Cardiac muscle cell (in vitro differentiated cells and primary cell): ENCODE data around the gene HDAC4. TPM values are rescaled to one million over a fixed set of nuclear protein-coding genes. Genes with fewer than 3 reads are reported as not detected.

Experiments
- DNase-seq, 2 donors: peaks; one replicate each; pipeline versions ENCODE4 v3.0.0 to v3.0.0-alpha.2; 2010 to 2017; ENCODE audit warnings: low read depth in 1 of 2, low spot score in 1 of 2
- H3K27ac ChIP-seq: fragments of 200-600 bp; sonication (generic); 2 replicates; pipeline ENCODE4 v1.5.1; 2016
- H3K27me3 ChIP-seq: fragments of 200-600 bp; sonication (generic); 2 replicates; pipeline ENCODE4 v1.6.0; 2016; ENCODE audit warnings: control low read depth
- H3K36me3 ChIP-seq: fragments of 200-600 bp; sonication (generic); 2 replicates; pipeline ENCODE4 v1.5.1; 2016; ENCODE audit warnings: control low read depth
- H3K4me1 ChIP-seq: fragments of 200-600 bp; sonication (generic); 2 replicates; pipeline ENCODE4 v1.8.1; 2017; ENCODE audit warnings: low read depth, mild to moderate bottlenecking, mixed run types
- H3K4me3 ChIP-seq: fragments of 200-600 bp; sonication (generic); 2 replicates; pipeline ENCODE4 v1.5.1; 2016; ENCODE audit warnings: mild to moderate bottlenecking
- H3K9me3 ChIP-seq: fragments of 200-600 bp; sonication (generic); 2 replicates; pipeline ENCODE4 v1.5.1; 2017; ENCODE audit warnings: low read depth, mild to moderate bottlenecking, control low read depth
- CTCF ChIP-seq: IDR thresholded peaks from 2 replicates; pipeline ENCODE4 v1.5.1; 2012; ENCODE audit warnings: low read depth, mild to moderate bottlenecking, low read length
- polyA plus RNA-seq: library from polyadenylated mRNA; unstranded; fragments of >200 nt; fragmentation: Nextera tagmentation; extraction: Ambion mirVana; gene quantifications from 2 replicates; pipeline ENCODE4 v1.2.1, GENCODE V29; 2016
- total RNA-seq: library from RNA; depleted of rRNA; stranded (reverse); fragments of >200 nt; gene quantifications from 2 replicates; pipeline ENCODE4 v1.2.3, GENCODE V29; 2016

The HDAC4 gene
- total and polyA plus RNA-seq, 2 experiments from 2014 or later = 7.0 to 41.6 TPM

GRCh38 chr2:239351687-239352086 lies 49.1 kb downstream of the HDAC4 start:
- Histone ChIP-seq H3K27me3 (no peaks in the 10 kb centered on the region), H3K9me3 (no peaks in the 10 kb centered on the region), H3K4me3 (no peak overlapping the region), H3K4me1 (no peaks in the 10 kb centered on the region), H3K36me3 (peaks cover 4% of the 10 kb centered on the region), H3K27ac (no peak overlapping the region)
- DNase-seq = no peak
- TF ChIP-seq CTCF = no peak

GRCh38 chr2:239349453-239350135 lies 51.2 kb downstream of the HDAC4 start:
- Histone ChIP-seq H3K4me1 (no peaks in the 10 kb centered on the region), H3K27ac (no peak overlapping the region), H3K36me3 (peaks cover 4% of the 10 kb centered on the region), H3K9me3 (no peaks in the 10 kb centered on the region), H3K27me3 (no peaks in the 10 kb centered on the region), H3K4me3 (no peak overlapping the region)
- DNase-seq = no peak
- TF ChIP-seq CTCF = no peak

- no peak for DNase-seq
- H3K36me3 ChIP-seq = peaks cover 4% of the 10 kb centered on the region
- no peaks in the 10 kb centered on the region for H3K4me1 ChIP-seq
- H3K27me3 ChIP-seq = no peaks in the 10 kb centered on the region
- no peak overlapping the region for H3K4me3 ChIP-seq
- no peak overlapping the region for H3K27ac ChIP-seq
- no peak for TF ChIP-seq CTCF
- no peaks in the 10 kb centered on the region for H3K9me3 ChIP-seq
These were observed 52.0 kb downstream of the HDAC4 start for GRCh38 chr2:239348563-239349452.

- H3K9me3 ChIP-seq = no peaks in the 10 kb centered on the region
- no peaks in the 10 kb centered on the region for H3K27me3 ChIP-seq
- H3K36me3 ChIP-seq = peaks cover 4% of the 10 kb centered on the region
- TF ChIP-seq CTCF = no peak
- no peak overlapping the region for H3K27ac ChIP-seq
- no peak overlapping the region for H3K4me3 ChIP-seq
- no peak for DNase-seq
- H3K4me1 ChIP-seq = no peaks in the 10 kb centered on the region
These were observed 54.1 kb downstream of the HDAC4 start for GRCh38 chr2:239346676-239347075.

- no peaks in the 10 kb centered on the region for H3K36me3 ChIP-seq
These were observed 55.6 kb downstream of the HDAC4 start for GRCh38 chr2:239345251-239345650.

More at GRCh38 chr2:239345251-239345650, 55.6 kb downstream of the HDAC4 start:
- Histone ChIP-seq H3K9me3 (no peaks in the 10 kb centered on the region), H3K27ac (no peak overlapping the region), H3K4me3 (no peak overlapping the region), H3K4me1 (no peaks in the 10 kb centered on the region), H3K27me3 (no peaks in the 10 kb centered on the region)
- TF ChIP-seq CTCF = no peak
- DNase-seq = no peak
